ENCODE data around the gene CHKB.

- TF ChIP-seq TAF1 (IDR thresholded peaks at IDR 0.05; ENCODE audit: low read depth, low read length): no peak
- no peak for TF ChIP-seq JUN (IDR thresholded peaks at IDR 0.05; ENCODE audit: low read depth, low read length)
- TF ChIP-seq, protein P1, sequence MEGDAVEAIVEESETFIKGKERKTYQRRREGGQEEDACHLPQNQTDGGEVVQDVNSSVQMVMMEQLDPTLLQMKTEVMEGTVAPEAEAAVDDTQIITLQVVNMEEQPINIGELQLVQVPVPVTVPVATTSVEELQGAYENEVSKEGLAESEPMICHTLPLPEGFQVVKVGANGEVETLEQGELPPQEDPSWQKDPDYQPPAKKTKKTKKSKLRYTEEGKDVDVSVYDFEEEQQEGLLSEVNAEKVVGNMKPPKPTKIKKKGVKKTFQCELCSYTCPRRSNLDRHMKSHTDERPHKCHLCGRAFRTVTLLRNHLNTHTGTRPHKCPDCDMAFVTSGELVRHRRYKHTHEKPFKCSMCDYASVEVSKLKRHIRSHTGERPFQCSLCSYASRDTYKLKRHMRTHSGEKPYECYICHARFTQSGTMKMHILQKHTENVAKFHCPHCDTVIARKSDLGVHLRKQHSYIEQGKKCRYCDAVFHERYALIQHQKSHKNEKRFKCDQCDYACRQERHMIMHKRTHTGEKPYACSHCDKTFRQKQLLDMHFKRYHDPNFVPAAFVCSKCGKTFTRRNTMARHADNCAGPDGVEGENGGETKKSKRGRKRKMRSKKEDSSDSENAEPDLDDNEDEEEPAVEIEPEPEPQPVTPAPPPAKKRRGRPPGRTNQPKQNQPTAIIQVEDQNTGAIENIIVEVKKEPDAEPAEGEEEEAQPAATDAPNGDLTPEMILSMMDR (IDR thresholded peaks at IDR 0.05; ENCODE audit: control extremely low read depth in 1 of 3, insufficient read depth in 1 of 3, low read depth in 1 of 3, low read length in 3 of 3): no peak
- TF ChIP-seq YY1 (IDR thresholded peaks at IDR 0.05; ENCODE audit: low read depth, low read length): no peak
- TF ChIP-seq SIN3A (conservative IDR thresholded peaks at IDR 0.05 in 1 of 2, IDR thresholded peaks at IDR 0.05 in 1 of 2; ENCODE audit: low read depth in 1 of 2, low read length in 2 of 2): no peak
- no peak for TF ChIP-seq SP4 (IDR thresholded peaks at IDR 0.05; ENCODE audit: low read length)
- no peak for TF ChIP-seq POLR2A (IDR thresholded peaks at IDR 0.05; ENCODE audit: control extremely low read depth in 1 of 2, low read depth in 2 of 2, low read length in 2 of 2)
- TF ChIP-seq MAFK (IDR thresholded peaks at IDR 0.05; ENCODE audit: low read depth, low read length): no peak
- no peak for TF ChIP-seq CHD7 (IDR thresholded peaks at IDR 0.05; ENCODE audit: insufficient replicate concordance, low read length)
- TF ChIP-seq USF2 (IDR thresholded peaks at IDR 0.05; ENCODE audit: low read length): no peak
Measured at GRCh38 chr22:50563413-50564160, 19.1 kb downstream of the CHKB start.
